Measurements from ENCODE around the gene WNT3.

WNT3 gene

GRCh38 chr17:46766493-46767491 is 51.7 kb downstream of the WNT3 start:
- no peak for DNase-seq (ENCODE audit: extremely low spot score)
- ChIA-PET POLR2A (no interaction called here), CTCF (no interaction called here)
- TF ChIP-seq ELF4 (IDR thresholded peaks at IDR 0.05) (no peak), TARDBP (IDR thresholded peaks at IDR 0.05) (no peak), L3MBTL2 (conservative IDR thresholded peaks at IDR 0.05) (no peak), NFRKB (IDR thresholded peaks at IDR 0.05) (no peak), FOXK2 (IDR thresholded peaks at IDR 0.05) (no peak)

- TF ChIP-seq ELF4 (IDR thresholded peaks at IDR 0.05): no peak
- no peak for TF ChIP-seq BHLHE40 (IDR thresholded peaks at IDR 0.05; ENCODE audit: borderline replicate concordance)
- no peak for TF ChIP-seq SP1 (IDR thresholded peaks at IDR 0.05)
- no peak for TF ChIP-seq FOXK2 (IDR thresholded peaks at IDR 0.05)
- no peak for TF ChIP-seq PKNOX1 (IDR thresholded peaks at IDR 0.05)
- TF ChIP-seq NFRKB (IDR thresholded peaks at IDR 0.05): no peak
- TF ChIP-seq ARNT (IDR thresholded peaks at IDR 0.05): no peak
- no peak for TF ChIP-seq LEF1 (IDR thresholded peaks at IDR 0.05; ENCODE audit: borderline replicate concordance)
- TF ChIP-seq TARDBP (IDR thresholded peaks at IDR 0.05): no peak
- no peak for TF ChIP-seq FOXM1 (IDR thresholded peaks at IDR 0.05; ENCODE audit: borderline replicate concordance)
- TF ChIP-seq L3MBTL2 (conservative IDR thresholded peaks at IDR 0.05): no peak
- no peak for TF ChIP-seq FOXA1 (IDR thresholded peaks at IDR 0.05)
- no peak for TF ChIP-seq SUZ12 (IDR thresholded peaks at IDR 0.05)
- TF ChIP-seq HDGF (IDR thresholded peaks at IDR 0.05; ENCODE audit: borderline replicate concordance): no peak
- TF ChIP-seq CTBP1 (IDR thresholded peaks at IDR 0.05; ENCODE audit: borderline replicate concordance): no peak
- TF ChIP-seq ZNF384 (IDR thresholded peaks at IDR 0.05): no peak
- DNase-seq (ENCODE audit: extremely low spot score): no peak
- ChIA-PET POLR2A (no interaction called here), CTCF (no interaction called here)
Measured at GRCh38 chr17:46765453-46765852, 53.0 kb downstream of the WNT3 start.

GRCh38 chr17:46764709-46765401 is 53.6 kb downstream of the WNT3 start:
- POLR2A ChIA-PET: no interaction called here
- TF ChIP-seq BHLHE40 (IDR thresholded peaks at IDR 0.05; ENCODE audit: borderline replicate concordance) (no peak), FOXK2 (IDR thresholded peaks at IDR 0.05) (no peak), ARNT (IDR thresholded peaks at IDR 0.05) (no peak), ELF4 (IDR thresholded peaks at IDR 0.05) (no peak), FOXM1 (IDR thresholded peaks at IDR 0.05; ENCODE audit: borderline replicate concordance) (no peak), NFRKB (IDR thresholded peaks at IDR 0.05) (no peak), L3MBTL2 (conservative IDR thresholded peaks at IDR 0.05) (no peak), LEF1 (IDR thresholded peaks at IDR 0.05; ENCODE audit: borderline replicate concordance) (no peak), ZNF384 (IDR thresholded peaks at IDR 0.05) (no peak), HDGF (IDR thresholded peaks at IDR 0.05; ENCODE audit: borderline replicate concordance) (no peak), PKNOX1 (IDR thresholded peaks at IDR 0.05) (no peak), FOXA1 (IDR thresholded peaks at IDR 0.05) (no peak), TARDBP (IDR thresholded peaks at IDR 0.05) (no peak), SP1 (IDR thresholded peaks at IDR 0.05) (no peak), CTBP1 (IDR thresholded peaks at IDR 0.05; ENCODE audit: borderline replicate concordance) (no peak), SUZ12 (IDR thresholded peaks at IDR 0.05) (no peak)
- DNase-seq (ENCODE audit: extremely low spot score): no peak
- CTCF ChIA-PET: no interaction called here

DNA sequence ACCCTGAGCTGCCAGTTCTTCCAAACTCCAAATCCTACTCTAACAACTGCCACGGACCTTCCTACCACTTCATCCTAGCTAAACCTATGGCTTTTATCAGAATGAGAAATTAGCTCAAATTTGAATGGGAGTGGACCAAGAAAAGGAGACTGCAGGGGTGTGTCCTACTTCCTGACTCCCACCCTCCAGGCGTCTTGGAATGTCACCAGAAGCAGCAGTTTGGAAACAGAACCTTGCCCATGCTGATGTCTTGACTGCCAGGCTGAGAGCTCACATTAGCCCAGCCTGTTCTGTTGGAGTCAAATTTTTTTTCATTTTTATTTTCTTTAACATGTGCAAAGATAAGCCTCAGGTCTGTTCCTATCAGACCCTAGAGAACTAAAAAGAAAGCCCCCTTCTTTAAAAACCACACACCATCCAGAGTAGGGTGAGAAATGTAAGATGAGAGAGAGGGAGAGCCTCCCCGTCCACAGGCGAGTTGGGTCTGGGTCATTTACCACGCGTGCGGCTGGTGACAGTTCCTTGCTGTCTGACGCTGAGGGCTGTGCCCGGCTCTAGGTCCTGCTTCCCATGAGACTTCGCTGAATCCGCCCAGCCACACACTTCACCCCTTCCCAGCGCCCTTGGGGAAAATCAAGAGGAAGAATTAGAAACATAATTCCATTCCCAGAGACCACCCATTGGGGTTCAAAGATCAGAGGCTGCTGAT is 54.3 kb downstream of the WNT3 start:
- ChIA-PET CTCF (no interaction called here), POLR2A (interaction anchor here (1.8 kb wide), 1 partner anchor 8 kb away, joined by 4 read pairs; no protein-coding TSS in a partner anchor)
- TF ChIP-seq PKNOX1 (IDR thresholded peaks at IDR 0.05): no peak
- no peak for TF ChIP-seq BHLHE40 (IDR thresholded peaks at IDR 0.05; ENCODE audit: borderline replicate concordance)
- no peak for TF ChIP-seq ELF4 (IDR thresholded peaks at IDR 0.05)
- no peak for TF ChIP-seq ARNT (IDR thresholded peaks at IDR 0.05)
- TF ChIP-seq FOXA1 (IDR thresholded peaks at IDR 0.05): no peak
- TF ChIP-seq FOXK2 (IDR thresholded peaks at IDR 0.05): no peak
- no peak for TF ChIP-seq L3MBTL2 (conservative IDR thresholded peaks at IDR 0.05)
- no peak for TF ChIP-seq CTBP1 (IDR thresholded peaks at IDR 0.05; ENCODE audit: borderline replicate concordance)
- TF ChIP-seq ZNF384 (IDR thresholded peaks at IDR 0.05): no peak
- no peak for TF ChIP-seq NFRKB (IDR thresholded peaks at IDR 0.05)
- no peak for TF ChIP-seq FOXM1 (IDR thresholded peaks at IDR 0.05; ENCODE audit: borderline replicate concordance)
- no peak for TF ChIP-seq SP1 (IDR thresholded peaks at IDR 0.05)
- TF ChIP-seq TARDBP (IDR thresholded peaks at IDR 0.05): no peak
- no peak for TF ChIP-seq LEF1 (IDR thresholded peaks at IDR 0.05; ENCODE audit: borderline replicate concordance)
- no peak for TF ChIP-seq SUZ12 (IDR thresholded peaks at IDR 0.05)
- TF ChIP-seq HDGF (IDR thresholded peaks at IDR 0.05; ENCODE audit: borderline replicate concordance): no peak
- DNase-seq (ENCODE audit: extremely low spot score): no peak

GRCh38 chr17:46763416-46763815 is 55.1 kb downstream of the WNT3 start:
- no peak for DNase-seq (ENCODE audit: extremely low spot score)
- POLR2A ChIA-PET: interaction anchor here (1.8 kb wide), 1 partner anchor 9 kb away, joined by 4 read pairs; no protein-coding TSS in a partner anchor
- TF ChIP-seq SP1 (IDR thresholded peaks at IDR 0.05): no peak
- no peak for TF ChIP-seq CTBP1 (IDR thresholded peaks at IDR 0.05; ENCODE audit: borderline replicate concordance)
- no peak for TF ChIP-seq NFRKB (IDR thresholded peaks at IDR 0.05)
- TF ChIP-seq FOXA1 (IDR thresholded peaks at IDR 0.05): no peak
- TF ChIP-seq PKNOX1 (IDR thresholded peaks at IDR 0.05): no peak
- TF ChIP-seq LEF1 (IDR thresholded peaks at IDR 0.05; ENCODE audit: borderline replicate concordance): no peak
- TF ChIP-seq TARDBP (IDR thresholded peaks at IDR 0.05): no peak
- TF ChIP-seq HDGF (IDR thresholded peaks at IDR 0.05; ENCODE audit: borderline replicate concordance): no peak
- TF ChIP-seq FOXM1 (IDR thresholded peaks at IDR 0.05; ENCODE audit: borderline replicate concordance): no peak
- TF ChIP-seq BHLHE40 (IDR thresholded peaks at IDR 0.05; ENCODE audit: borderline replicate concordance): no peak
- no peak for TF ChIP-seq ARNT (IDR thresholded peaks at IDR 0.05)
- CTCF ChIA-PET: no interaction called here

Data from HEK293T (cell line).